HepG2 (cell line): ENCODE results near the gene PACS1. TPM values are rescaled to one million over a fixed set of nuclear protein-coding genes. Genes with fewer than 3 reads are reported as not detected.

Experiments used
- MLXIP ChIP-seq: sonication (generic); formaldehyde crosslinking; IDR thresholded peaks from 2 replicates; pipeline ENCODE4 v1.9.0; 2021; ENCODE audit warnings: missing genetic modification reagents, borderline replicate concordance
- NFKB2 ChIP-seq: sonication (generic); formaldehyde crosslinking; IDR thresholded peaks from 2 replicates; pipeline ENCODE4 v1.4.0; 2020; ENCODE audit warnings: missing genetic modification reagents, borderline replicate concordance
- ZFP91 ChIP-seq: sonication (generic); formaldehyde crosslinking; IDR thresholded peaks from 2 replicates; pipeline ENCODE4 v1.9.0; 2022; ENCODE audit warnings: missing genetic modification reagents, mild to moderate bottlenecking, borderline replicate concordance
- ZGPAT ChIP-seq: IDR thresholded peaks from 2 replicates; pipeline ENCODE4 v1.6.1; 2016; ENCODE audit warnings: mild to moderate bottlenecking
- ZNF572 ChIP-seq: sonication (generic); formaldehyde crosslinking; IDR thresholded peaks from 2 replicates; pipeline ENCODE4 v1.5.1; 2020; ENCODE audit warnings: mild to moderate bottlenecking, missing genetic modification reagents
- ZNF770 ChIP-seq: sonication (generic); formaldehyde crosslinking; IDR thresholded peaks from 2 replicates; pipeline ENCODE4 v1.5.0; 2020; ENCODE audit warnings: mild to moderate bottlenecking, missing genetic modification reagents
- polyA plus RNA-seq, 8 experiments: library from polyadenylated mRNA; depleted of rRNA in 3 of 8; stranded (reverse) in 7 of 8; unstranded in 1 of 8; fragments of >200 nt; fragmentation: Illumina TruSeq in 4 of 8; extraction: Trizol in 4 of 8; gene quantifications; 2 replicates each; pipeline versions ENCODE4 v1.2.1 to v1.2.3, GENCODE V29; 2011 to 2016; ENCODE audit warnings: low read depth in 4 of 8, missing spikeins in 1 of 8, mixed read lengths in 1 of 8; ENCODE audit not compliant: insufficient read depth in 1 of 8
- total RNA-seq, 5 experiments: library from RNA; depleted of rRNA; stranded (reverse); fragments of >200 nt; fragmentation: Illumina TruSeq; extraction: Trizol; gene quantifications; 2 replicates each; pipeline ENCODE4 v1.2.3, GENCODE V29; 2016; ENCODE audit warnings: low read depth in 1 of 5

Gene PACS1
- total and polyA plus RNA-seq, 2 of the 13 experiments (the other 11 are each of a cell fraction or from before 2014, with no cell fraction given), result 7.6 to 8.6 TPM

- no peak for TF ChIP-seq ZGPAT
- TF ChIP-seq ZFP91, result no peak
- TF ChIP-seq MLXIP (CRISPR knock-in tag), result no peak
- TF ChIP-seq ZNF572 (CRISPR knock-in tag), result no peak
- TF ChIP-seq ZNF770, result no peak
- no peak for TF ChIP-seq NFKB2 (CRISPR knock-in tag)
Measured at GRCh38 chr11:66230156-66230555, 160.1 kb downstream of the PACS1 start (continued).
